ENCODE measurements around the gene SLC16A12. TPM values are rescaled to one million over a fixed set of nuclear protein-coding genes. Genes with fewer than 3 reads are reported as not detected.

The SLC16A12 gene
- total RNA-seq, 4 donors from 2014 or later: 0.72 to 5.8 (median 3.0) TPM

- TF ChIP-seq, protein P1, sequence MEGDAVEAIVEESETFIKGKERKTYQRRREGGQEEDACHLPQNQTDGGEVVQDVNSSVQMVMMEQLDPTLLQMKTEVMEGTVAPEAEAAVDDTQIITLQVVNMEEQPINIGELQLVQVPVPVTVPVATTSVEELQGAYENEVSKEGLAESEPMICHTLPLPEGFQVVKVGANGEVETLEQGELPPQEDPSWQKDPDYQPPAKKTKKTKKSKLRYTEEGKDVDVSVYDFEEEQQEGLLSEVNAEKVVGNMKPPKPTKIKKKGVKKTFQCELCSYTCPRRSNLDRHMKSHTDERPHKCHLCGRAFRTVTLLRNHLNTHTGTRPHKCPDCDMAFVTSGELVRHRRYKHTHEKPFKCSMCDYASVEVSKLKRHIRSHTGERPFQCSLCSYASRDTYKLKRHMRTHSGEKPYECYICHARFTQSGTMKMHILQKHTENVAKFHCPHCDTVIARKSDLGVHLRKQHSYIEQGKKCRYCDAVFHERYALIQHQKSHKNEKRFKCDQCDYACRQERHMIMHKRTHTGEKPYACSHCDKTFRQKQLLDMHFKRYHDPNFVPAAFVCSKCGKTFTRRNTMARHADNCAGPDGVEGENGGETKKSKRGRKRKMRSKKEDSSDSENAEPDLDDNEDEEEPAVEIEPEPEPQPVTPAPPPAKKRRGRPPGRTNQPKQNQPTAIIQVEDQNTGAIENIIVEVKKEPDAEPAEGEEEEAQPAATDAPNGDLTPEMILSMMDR (IDR thresholded peaks at IDR 0.05): no peak
- ATAC-seq (ENCODE audit: low FRiP score) (no peak), DNase-seq (ENCODE audit: low spot score) (no peak)
Measured at GRCh38 chr10:89428877-89429276, 106.5 kb downstream of the SLC16A12 start.

- no peak for DNase-seq (ENCODE audit: low spot score)
- ATAC-seq (ENCODE audit: low FRiP score): no peak
- TF ChIP-seq, protein P1 (IDR thresholded peaks at IDR 0.05): no peak
Measured at GRCh38 chr10:89427629-89428028, 107.8 kb downstream of the SLC16A12 start.

GRCh38 chr10:89426230-89426868 lies 109.0 kb downstream of the SLC16A12 start:
- TF ChIP-seq, protein P1 (IDR thresholded peaks at IDR 0.05): peak in 1 of 3 donors; percentile 21
- DNase-seq (ENCODE audit: low spot score) (no peak), ATAC-seq (ENCODE audit: low FRiP score) (peak; percentile 37)

DNA sequence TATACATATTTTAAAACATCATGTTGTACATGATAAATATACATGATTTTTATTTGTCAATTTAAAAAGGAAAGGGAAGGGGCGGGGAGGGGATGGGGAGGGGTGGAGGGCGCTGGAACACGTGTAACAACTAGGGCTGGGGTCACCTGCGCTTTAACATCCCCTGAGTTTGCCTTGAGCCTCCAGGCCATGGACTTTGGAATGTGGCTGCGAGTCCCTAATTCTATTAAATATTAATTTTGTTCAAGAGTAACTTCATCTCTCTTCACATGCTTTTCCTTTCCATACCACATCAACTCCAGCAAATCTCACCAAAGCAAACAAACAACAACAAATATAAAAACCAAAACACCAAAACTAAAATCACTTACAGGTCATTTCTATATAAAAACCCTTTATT lies 110.4 kb downstream of the SLC16A12 start:
- ATAC-seq (ENCODE audit: low FRiP score): no peak
- TF ChIP-seq, protein P1 (IDR thresholded peaks at IDR 0.05): no peak
- DNase-seq (ENCODE audit: low spot score): no peak

DNA sequence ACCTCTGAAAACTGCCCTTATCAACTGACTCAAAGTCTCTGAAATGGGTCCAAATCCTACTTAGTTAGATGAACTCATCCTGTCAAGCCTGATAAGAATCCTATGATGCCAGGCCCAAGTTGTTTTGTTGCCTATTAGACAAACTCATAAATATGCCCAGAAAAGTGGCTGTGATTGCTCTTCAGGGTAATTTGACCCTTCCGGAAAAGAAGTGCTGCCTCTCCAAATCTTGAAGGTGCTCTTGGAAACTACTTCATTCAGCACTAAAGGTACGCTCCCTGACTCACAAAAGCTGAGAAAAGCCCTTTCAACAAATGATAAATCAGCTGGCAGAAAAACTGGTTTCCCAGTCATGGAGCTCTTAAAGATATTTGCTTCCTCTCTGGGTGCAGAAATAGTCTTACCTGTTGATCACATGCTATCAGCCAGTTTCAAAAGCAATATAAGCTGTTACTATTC lies 114.3 kb downstream of the SLC16A12 start:
- TF ChIP-seq, protein P1 (IDR thresholded peaks at IDR 0.05): no peak
- DNase-seq (ENCODE audit: low spot score) (no peak), ATAC-seq (ENCODE audit: low FRiP score) (peak; percentile 43)

- no peak for ATAC-seq (ENCODE audit: low FRiP score)
- TF ChIP-seq, protein P1 (IDR thresholded peaks at IDR 0.05): no peak
- DNase-seq (ENCODE audit: low spot score): no peak
Measured at GRCh38 chr10:89419548-89419947, 115.8 kb downstream of the SLC16A12 start.

DNA sequence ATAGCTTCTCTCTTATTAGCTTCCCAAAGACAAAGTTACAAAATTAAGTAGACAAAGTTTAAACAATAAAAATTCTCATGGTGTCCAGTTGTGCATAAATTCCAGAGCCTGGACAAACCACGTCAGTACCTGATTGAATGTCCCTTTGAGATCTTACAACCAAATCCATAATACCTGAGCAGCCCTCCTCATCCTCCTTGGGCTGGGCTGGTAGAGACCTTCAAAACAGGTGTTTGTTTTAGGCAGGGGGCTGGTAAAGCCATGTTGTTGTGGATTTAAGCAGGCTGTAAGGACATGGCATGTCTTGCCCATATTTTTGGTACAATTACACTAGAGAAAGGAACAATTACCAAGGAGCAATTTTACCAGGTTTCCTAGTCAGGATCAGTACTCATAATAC lies 118.9 kb downstream of the SLC16A12 start:
- ATAC-seq (ENCODE audit: low FRiP score): no peak
- TF ChIP-seq, protein P1 (IDR thresholded peaks at IDR 0.05): no peak
- DNase-seq (ENCODE audit: low spot score): no peak
